GM12878 (cell line): ENCODE results near the gene MYCBPAP. TPM values are rescaled to one million over a fixed set of nuclear protein-coding genes. Genes with fewer than 3 reads are reported as not detected.

Source experiments
- ATAC-seq: fragments of 200-7000 bp; cut with Tn5 transposase; 3 replicates; pipeline ENCODE4 v1.9.1; 2020; ENCODE audit warnings: mild to moderate bottlenecking, moderate library complexity
- BruUV-seq: library from RNA; stranded (reverse); fragments of 400-500 nt; replicated peaks from 2 replicates; lab custom pipeline; 2021; lab: Mats Ljungman, UMichigan
- CTCF ChIA-PET: fragments of 300-600 bp; sonication (Branson Sonifier 250); formaldehyde crosslinking; extraction: SDS; loops from one replicate; lab custom pipeline; 2021; ENCODE audit warnings: inconsistent platforms; lab: Yijun Ruan, JAX
- POLR2A ChIA-PET: fragments of 350-600 bp; formaldehyde crosslinking; extraction: SDS; loops from one replicate; lab custom pipeline; 2021; ENCODE audit warnings: inconsistent platforms; lab: Charles Lee
- RAD21 ChIA-PET: fragments of 300-600 bp; sonication (Branson Sonifier 250); formaldehyde crosslinking; loops from one replicate; lab custom pipeline; 2023; ENCODE audit warnings: antibody characterized with exemption; ENCODE audit not compliant: unreplicated experiment; lab: Charles Lee
- SMC1A ChIA-PET: fragments of 300-600 bp; sonication (Branson Sonifier 250); formaldehyde crosslinking; loops from one replicate; lab custom pipeline; 2023; ENCODE audit not compliant: unreplicated experiment, uncharacterized antibody; lab: Charles Lee
- DNase-seq: peaks from one replicate; pipeline ENCODE4 v3.0.0-alpha.2; 2011; ENCODE audit warnings: low read depth, low spot score
- FAIRE-seq: peaks from 3 replicates; lab custom pipeline; 2011; peaks lifted over from hg19 to GRCh38; lab: Jason Lieb, UNC
- H2AFZ ChIP-seq: 2 replicates; pipeline ENCODE4 v1.6.0; 2011; ENCODE audit warnings: low read depth, low read length, control low read depth; ENCODE audit not compliant: control insufficient read depth
- H3K27ac ChIP-seq: 2 replicates; pipeline ENCODE4 v1.5.1; 2011; ENCODE audit warnings: control low read depth; ENCODE audit not compliant: control insufficient read depth, insufficient read depth
- H3K27me3 ChIP-seq, 2 experiments: replicated peaks in 1 of 2; 2 replicates each; pipeline versions ENCODE4 v1.6.0 to v1.6.1; 2011; ENCODE audit warnings: low read length in 1 of 2; ENCODE audit not compliant: control insufficient read depth in 2 of 2, insufficient read depth in 2 of 2
- H3K36me3 ChIP-seq, 2 experiments: 2 replicates each; pipeline ENCODE4 v1.5.1; 2011; ENCODE audit warnings: low read length in 1 of 2; ENCODE audit not compliant: control insufficient read depth in 2 of 2, insufficient read depth in 2 of 2
- H3K4me1 ChIP-seq: 2 replicates; pipeline ENCODE4 v1.6.1; 2011; ENCODE audit warnings: mild to moderate bottlenecking, low read length, moderate library complexity, mixed read lengths; ENCODE audit not compliant: control insufficient read depth, insufficient read depth
- H3K4me2 ChIP-seq: 2 replicates; pipeline ENCODE4 v1.6.0; 2011; ENCODE audit warnings: control low read depth; ENCODE audit not compliant: control insufficient read depth, insufficient read depth
- H3K4me3 ChIP-seq: fragments of 200-600 bp; sonication (generic); 2 replicates; pipeline ENCODE4 v1.5.1; 2016
- H3K79me2 ChIP-seq: 2 replicates; pipeline ENCODE4 v1.6.0; 2011; ENCODE audit warnings: low read length; ENCODE audit not compliant: control insufficient read depth, insufficient read depth
- H3K9ac ChIP-seq: 2 replicates; pipeline ENCODE4 v1.8.0; 2011; ENCODE audit warnings: low read length, control low read depth, mixed read lengths; ENCODE audit not compliant: control insufficient read depth, insufficient read depth
- H3K9me3 ChIP-seq: replicated peaks from 3 replicates; pipeline ENCODE4 v1.5.1; 2011; ENCODE audit warnings: mild to moderate bottlenecking, low read length; ENCODE audit not compliant: control insufficient read depth, insufficient read depth
- H4K20me1 ChIP-seq: 2 replicates; pipeline ENCODE4 v1.6.0; 2011; ENCODE audit not compliant: control insufficient read depth, insufficient read depth
- CREB1 ChIP-seq: IDR thresholded peaks from 2 replicates; pipeline ENCODE4 v1.6.1; 2012; ENCODE audit warnings: low read depth, mild to moderate bottlenecking, inconsistent platforms
- MEF2A ChIP-seq: IDR thresholded peaks from 2 replicates; pipeline ENCODE4 v1.6.1; 2011; ENCODE audit warnings: low read depth, mild to moderate bottlenecking, low read length, moderate library complexity; ENCODE audit not compliant: insufficient read depth
- MYC ChIP-seq: IDR thresholded peaks from 2 replicates; pipeline ENCODE4 v1.6.1; 2011; ENCODE audit warnings: mild to moderate bottlenecking, low read length, moderate library complexity, inconsistent platforms; ENCODE audit not compliant: insufficient read depth, insufficient replicate concordance, insufficient read length, severe bottlenecking
- NFIC ChIP-seq: IDR thresholded peaks from 2 replicates; pipeline ENCODE4 v1.6.1; 2012; ENCODE audit warnings: low read depth, mild to moderate bottlenecking, inconsistent platforms, low read length, moderate library complexity
- RAD21 ChIP-seq: IDR thresholded peaks from 2 replicates; pipeline ENCODE4 v1.6.1; 2011; ENCODE audit warnings: mild to moderate bottlenecking, low read depth, low read length, moderate library complexity; ENCODE audit not compliant: insufficient read depth
- RCOR1 ChIP-seq: conservative IDR thresholded peaks from 2 replicates; pipeline ENCODE4 v1.6.1; 2012; ENCODE audit warnings: low read depth, low read length, improper control_type of control experiment
- RELA ChIP-seq: fragments of 450-650 bp; IDR thresholded peaks from 2 replicates; pipeline ENCODE4 v1.8.0; 2014; ENCODE audit warnings: borderline replicate concordance; ENCODE audit not compliant: partially characterized antibody
- RUNX3 ChIP-seq: IDR thresholded peaks from 2 replicates; pipeline ENCODE4 v1.6.1; 2012; ENCODE audit warnings: low read length, inconsistent platforms
- SMAD5 ChIP-seq: IDR thresholded peaks from 2 replicates; pipeline ENCODE4 v1.6.1; 2016; ENCODE audit warnings: antibody characterized with exemption, low read depth
- STAT3 ChIP-seq: IDR thresholded peaks from 2 replicates; pipeline ENCODE4 v1.6.1; 2011; ENCODE audit warnings: low read depth, low read length, improper control_type of control experiment
- TAF1 ChIP-seq: IDR thresholded peaks from 2 replicates; pipeline ENCODE4 v1.6.1; 2011; ENCODE audit warnings: mild to moderate bottlenecking, low read depth, low read length, borderline replicate concordance
- TCF12 ChIP-seq: IDR thresholded peaks from 2 replicates; pipeline ENCODE4 v1.6.1; 2011; ENCODE audit warnings: low read depth, mild to moderate bottlenecking, low read length
- TCF3 ChIP-seq: IDR thresholded peaks from 2 replicates; pipeline ENCODE4 v1.6.1; 2012; ENCODE audit warnings: low read depth, mild to moderate bottlenecking, low read length, borderline replicate concordance; ENCODE audit not compliant: insufficient read depth
- WRNIP1 ChIP-seq: IDR thresholded peaks from 2 replicates; pipeline ENCODE4 v1.6.1; 2011; ENCODE audit warnings: low read depth, low read length, improper control_type of control experiment, borderline replicate concordance
- YBX1 ChIP-seq: fragments of 450-650 bp; IDR thresholded peaks from 2 replicates; pipeline ENCODE4 v1.6.1; 2016; ENCODE audit warnings: antibody characterized with exemption
- WGBS: methylation state at CpG from one replicate; pipeline ENCODE4 v1.1.6; 2016; ENCODE audit warnings: low lambda C conversion rate; ENCODE audit not compliant: insufficient replicate concordance, insufficient coverage; ENCODE audit errors: missing lambda C conversion rate; 5-methylcytosine and 5-hydroxymethylcytosine counted together
- in situ Hi-C: fragments of 300-500 bp; cut with MboI; formaldehyde crosslinking; loops from 9 replicates; pipeline ENCODE4 v1.14.3; 2018; ENCODE audit warnings: mixed read lengths
- intact Hi-C: fragments of 100-400 bp; cut with micrococcal nuclease; formaldehyde crosslinking; loops from one replicate; pipeline ENCODE4 v1.14.2; 2022; ENCODE audit not compliant: unreplicated experiment
- polyA plus RNA-seq, 11 experiments: library from polyadenylated mRNA; depleted of rRNA in 4 of 11; unstranded in 6 of 11; stranded (reverse) in 5 of 11; fragments of >200 nt; fragmentation: Nextera tagmentation in 4 of 11; fragmentation: Illumina TruSeq in 1 of 11; extraction: Ambion mirVana in 4 of 11; extraction: Trizol in 1 of 11; gene quantifications; 1 replicate in 1 of 11; 2 replicates in 10 of 11; pipeline versions ENCODE4 v1.2.1 to v1.2.3, GENCODE V29; 2011 to 2016; ENCODE audit warnings: inconsistent platforms in 2 of 11, missing spikeins in 2 of 11, low read depth in 1 of 11
- total RNA-seq, 4 experiments: library from RNA; depleted of rRNA in 3 of 4; stranded (reverse); fragments of >200 nt in 3 of 4; fragmentation: Illumina TruSeq in 1 of 4; extraction: Trizol in 1 of 4; gene quantifications; 2 replicates each; pipeline versions ENCODE4 v1.2.1 to v1.2.3, GENCODE V29; 2013 to 2021
- TF ChIP-seq, protein P1 (sequence below): IDR thresholded peaks from 2 replicates; pipeline ENCODE4 v1.6.1; 2012; ENCODE audit warnings: improper control_type of control experiment, low read depth, low read length; ENCODE audit not compliant: insufficient replicate concordance

MYCBPAP gene
- total and polyA plus RNA-seq, 10 of the 15 experiments (the other 5 are each of a cell fraction or from before 2014, with no cell fraction given) = 0.23 to 2.7 (median 1.5) TPM

DNA sequence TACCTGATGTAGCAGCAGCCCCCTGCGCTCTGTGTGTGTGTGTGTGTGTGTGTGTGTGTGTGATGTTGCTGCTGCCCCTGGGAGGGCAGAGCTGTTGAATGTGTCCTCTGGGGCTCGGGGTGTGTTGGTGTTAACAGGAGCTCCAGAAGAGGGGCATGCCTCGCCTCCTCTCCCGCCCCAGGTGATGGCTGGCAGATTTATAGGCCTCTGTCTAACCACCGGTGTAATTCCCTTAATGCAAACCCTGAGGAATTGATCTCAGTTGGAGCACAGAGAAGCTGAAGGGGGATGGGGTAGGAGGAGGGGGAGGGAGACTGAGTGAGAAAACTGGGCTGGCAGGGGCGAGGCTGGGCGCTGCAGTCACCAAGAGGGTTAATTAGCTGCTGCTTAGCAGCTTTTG is 62.3 kb downstream of the MYCBPAP start:
- ATAC-seq (no peak), DNase-seq (no peak), FAIRE-seq (no peak)
- SMC1A ChIA-PET = no interaction called here
- TF ChIP-seq RUNX3 (no peak), NFIC (no peak), TCF12 (no peak), WRNIP1 (no peak), MYC (no peak), STAT3 (no peak), RELA (no peak), CREB1 (no peak), TCF3 (no peak), YBX1 (no peak), SMAD5 (no peak), RAD21 (no peak), RCOR1 (no peak), MEF2A (no peak), TAF1 (no peak)
- TF ChIP-seq, protein P1, sequence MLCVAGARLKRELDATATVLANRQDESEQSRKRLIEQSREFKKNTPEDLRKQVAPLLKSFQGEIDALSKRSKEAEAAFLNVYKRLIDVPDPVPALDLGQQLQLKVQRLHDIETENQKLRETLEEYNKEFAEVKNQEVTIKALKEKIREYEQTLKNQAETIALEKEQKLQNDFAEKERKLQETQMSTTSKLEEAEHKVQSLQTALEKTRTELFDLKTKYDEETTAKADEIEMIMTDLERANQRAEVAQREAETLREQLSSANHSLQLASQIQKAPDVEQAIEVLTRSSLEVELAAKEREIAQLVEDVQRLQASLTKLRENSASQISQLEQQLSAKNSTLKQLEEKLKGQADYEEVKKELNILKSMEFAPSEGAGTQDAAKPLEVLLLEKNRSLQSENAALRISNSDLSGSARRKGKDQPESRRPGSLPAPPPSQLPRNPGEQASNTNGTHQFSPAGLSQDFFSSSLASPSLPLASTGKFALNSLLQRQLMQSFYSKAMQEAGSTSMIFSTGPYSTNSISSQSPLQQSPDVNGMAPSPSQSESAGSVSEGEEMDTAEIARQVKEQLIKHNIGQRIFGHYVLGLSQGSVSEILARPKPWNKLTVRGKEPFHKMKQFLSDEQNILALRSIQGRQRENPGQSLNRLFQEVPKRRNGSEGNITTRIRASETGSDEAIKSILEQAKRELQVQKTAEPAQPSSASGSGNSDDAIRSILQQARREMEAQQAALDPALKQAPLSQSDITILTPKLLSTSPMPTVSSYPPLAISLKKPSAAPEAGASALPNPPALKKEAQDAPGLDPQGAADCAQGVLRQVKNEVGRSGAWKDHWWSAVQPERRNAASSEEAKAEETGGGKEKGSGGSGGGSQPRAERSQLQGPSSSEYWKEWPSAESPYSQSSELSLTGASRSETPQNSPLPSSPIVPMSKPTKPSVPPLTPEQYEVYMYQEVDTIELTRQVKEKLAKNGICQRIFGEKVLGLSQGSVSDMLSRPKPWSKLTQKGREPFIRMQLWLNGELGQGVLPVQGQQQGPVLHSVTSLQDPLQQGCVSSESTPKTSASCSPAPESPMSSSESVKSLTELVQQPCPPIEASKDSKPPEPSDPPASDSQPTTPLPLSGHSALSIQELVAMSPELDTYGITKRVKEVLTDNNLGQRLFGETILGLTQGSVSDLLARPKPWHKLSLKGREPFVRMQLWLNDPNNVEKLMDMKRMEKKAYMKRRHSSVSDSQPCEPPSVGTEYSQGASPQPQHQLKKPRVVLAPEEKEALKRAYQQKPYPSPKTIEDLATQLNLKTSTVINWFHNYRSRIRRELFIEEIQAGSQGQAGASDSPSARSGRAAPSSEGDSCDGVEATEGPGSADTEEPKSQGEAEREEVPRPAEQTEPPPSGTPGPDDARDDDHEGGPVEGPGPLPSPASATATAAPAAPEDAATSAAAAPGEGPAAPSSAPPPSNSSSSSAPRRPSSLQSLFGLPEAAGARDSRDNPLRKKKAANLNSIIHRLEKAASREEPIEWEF = no peak
- H2AFZ ChIP-seq = no peak overlapping the region
- no peaks in the 10 kb centered on the region for H3K4me1 ChIP-seq
- no peaks in the 10 kb centered on the region for H4K20me1 ChIP-seq
- H3K4me3 ChIP-seq = no peak overlapping the region
- H3K9ac ChIP-seq = no peak overlapping the region
- no peaks in the 10 kb centered on the region for H3K79me2 ChIP-seq
- no peak overlapping the region for H3K4me2 ChIP-seq
- POLR2A ChIA-PET = interaction anchor here (0.6 kb wide), 2 partner anchors 53 to 1009 kb away, joined by 3 to 10 read pairs; no protein-coding TSS in a partner anchor
- 25% methylated on average over 6 of the region's 7 CpGs for WGBS
- CTCF ChIA-PET = no interaction called here
- H3K27ac ChIP-seq = no peak overlapping the region
- intact Hi-C loops (no loop called here), in situ Hi-C loops (no loop called here)
- RAD21 ChIA-PET = no interaction called here
- H3K36me3 ChIP-seq = no peaks in the 10 kb centered on the region
- H3K9me3 ChIP-seq = no peaks in the 10 kb centered on the region
- no peaks in the 10 kb centered on the region; a peak in 4 of 4 replicates for H3K27me3 ChIP-seq
- no TSS peak for BruUV-seq
